ENCODE data around the gene UBASH3B.
A peak's percentile ranks its signal among the peaks of the same experiment; 100 is the strongest.
"Not testable (repeated sequence)": the region's sequence is repeated elsewhere in the genome, so short reads cannot be mapped to it uniquely, and the experiment has no call there.

The UBASH3B gene, protein sequence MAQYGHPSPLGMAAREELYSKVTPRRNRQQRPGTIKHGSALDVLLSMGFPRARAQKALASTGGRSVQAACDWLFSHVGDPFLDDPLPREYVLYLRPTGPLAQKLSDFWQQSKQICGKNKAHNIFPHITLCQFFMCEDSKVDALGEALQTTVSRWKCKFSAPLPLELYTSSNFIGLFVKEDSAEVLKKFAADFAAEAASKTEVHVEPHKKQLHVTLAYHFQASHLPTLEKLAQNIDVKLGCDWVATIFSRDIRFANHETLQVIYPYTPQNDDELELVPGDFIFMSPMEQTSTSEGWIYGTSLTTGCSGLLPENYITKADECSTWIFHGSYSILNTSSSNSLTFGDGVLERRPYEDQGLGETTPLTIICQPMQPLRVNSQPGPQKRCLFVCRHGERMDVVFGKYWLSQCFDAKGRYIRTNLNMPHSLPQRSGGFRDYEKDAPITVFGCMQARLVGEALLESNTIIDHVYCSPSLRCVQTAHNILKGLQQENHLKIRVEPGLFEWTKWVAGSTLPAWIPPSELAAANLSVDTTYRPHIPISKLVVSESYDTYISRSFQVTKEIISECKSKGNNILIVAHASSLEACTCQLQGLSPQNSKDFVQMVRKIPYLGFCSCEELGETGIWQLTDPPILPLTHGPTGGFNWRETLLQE

DNA sequence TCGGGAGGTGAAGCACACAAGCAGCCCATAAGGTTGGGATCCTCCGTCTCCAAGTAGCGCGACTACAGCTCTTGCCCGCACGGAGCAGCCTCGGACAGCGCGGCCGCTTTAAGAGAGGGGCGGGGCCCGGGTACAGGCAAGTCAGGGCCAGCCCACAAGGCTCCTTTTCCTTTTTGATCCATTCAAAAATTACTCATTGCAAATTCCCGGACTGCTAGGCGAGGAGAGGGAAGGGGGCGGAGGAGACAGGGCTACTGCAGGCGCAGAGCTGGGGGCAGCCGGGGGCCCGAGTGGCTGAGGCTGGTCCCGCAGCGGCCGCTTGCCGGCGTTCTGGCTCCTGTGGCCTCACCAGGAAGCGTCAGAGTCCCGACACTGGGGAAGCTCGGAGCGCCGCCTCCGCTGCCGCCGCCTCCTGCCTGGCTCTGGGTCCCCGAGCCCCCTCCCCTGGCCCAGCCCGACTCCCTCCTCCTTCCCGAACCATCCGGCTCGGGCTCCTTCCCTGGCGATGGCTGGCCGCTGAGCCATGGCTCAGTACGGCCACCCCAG is at the start of gene UBASH3B:
Gene UBASH3B, plus strand, starts transcription at position 196 of the 546 bp plus-strand sequence. Its CDS starts 328 bp downstream, at position 524.
- DNase-seq = peak; percentile 54

DNA sequence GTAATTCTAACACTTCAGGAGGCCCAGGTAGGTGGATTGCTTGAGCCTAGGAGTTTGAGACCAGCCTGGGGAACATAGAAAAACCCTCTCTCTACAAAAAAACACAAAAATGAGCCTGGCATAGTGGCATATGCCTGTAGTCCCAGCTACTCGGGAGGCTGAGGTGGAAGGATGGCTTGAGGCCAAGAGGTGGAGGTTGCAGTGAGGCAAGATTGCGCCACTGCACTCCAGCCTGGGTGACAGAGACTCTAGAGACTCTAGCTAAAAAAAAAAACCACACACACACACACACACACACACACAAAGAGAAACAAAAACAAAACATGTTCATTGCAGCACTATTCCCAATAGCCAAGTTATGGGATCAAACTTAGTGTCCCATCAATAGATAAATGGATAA is 48.4 kb upstream of the UBASH3B start:
- DNase-seq = not testable (repeated sequence)

DNA sequence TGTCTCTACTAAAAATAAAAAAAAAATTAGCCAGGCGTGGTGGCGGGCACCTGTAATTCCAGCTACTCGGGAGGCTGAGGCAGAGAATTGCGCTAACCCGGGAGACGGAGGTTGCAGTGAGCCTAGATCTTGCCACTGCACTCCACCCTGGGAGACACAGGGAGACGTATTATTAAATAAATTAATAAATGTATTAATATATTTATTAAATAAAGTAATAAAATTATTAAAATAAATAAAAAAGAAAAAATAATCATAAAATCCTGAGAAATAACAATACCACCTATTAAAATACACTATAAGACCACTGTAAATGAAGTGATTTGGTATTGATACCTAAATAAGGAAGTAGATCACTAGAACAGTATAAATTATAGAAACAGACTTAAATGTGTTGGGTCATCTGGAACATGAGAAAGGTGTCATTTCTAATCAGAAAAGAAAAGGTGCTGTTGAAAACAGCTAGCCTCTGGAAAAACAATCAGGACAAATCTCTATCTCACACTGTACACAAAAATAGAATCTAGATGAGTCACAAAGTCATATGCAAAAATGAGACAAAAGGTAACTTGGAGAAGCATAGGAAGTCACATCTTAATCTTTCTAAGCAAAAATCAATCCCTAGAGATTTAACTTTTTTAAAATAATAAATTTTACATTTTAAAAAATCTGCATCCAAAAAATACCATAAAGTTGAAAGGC is 43.2 kb upstream of the UBASH3B start:
- DNase-seq = no peak

DNA sequence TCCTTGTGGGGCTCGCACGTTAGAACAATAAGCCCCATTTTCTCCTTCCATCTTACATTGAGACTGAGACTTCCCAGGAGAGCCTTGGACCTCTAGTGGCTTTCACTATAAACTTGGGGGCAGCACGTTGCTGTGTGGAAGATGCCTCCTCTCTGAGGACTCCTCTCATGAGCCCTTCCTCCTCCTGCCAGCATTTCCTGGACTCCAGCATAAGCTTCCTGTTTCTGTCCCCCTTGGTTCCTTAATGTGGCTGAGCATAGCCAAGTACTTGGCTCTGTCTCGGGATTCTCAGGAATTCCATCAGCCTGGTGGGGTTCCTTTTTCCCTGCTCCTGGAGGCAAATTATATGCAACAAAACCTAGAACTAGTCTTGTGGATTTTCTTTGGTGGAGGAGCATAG is 38.8 kb upstream of the UBASH3B start:
- no peak for DNase-seq

DNA sequence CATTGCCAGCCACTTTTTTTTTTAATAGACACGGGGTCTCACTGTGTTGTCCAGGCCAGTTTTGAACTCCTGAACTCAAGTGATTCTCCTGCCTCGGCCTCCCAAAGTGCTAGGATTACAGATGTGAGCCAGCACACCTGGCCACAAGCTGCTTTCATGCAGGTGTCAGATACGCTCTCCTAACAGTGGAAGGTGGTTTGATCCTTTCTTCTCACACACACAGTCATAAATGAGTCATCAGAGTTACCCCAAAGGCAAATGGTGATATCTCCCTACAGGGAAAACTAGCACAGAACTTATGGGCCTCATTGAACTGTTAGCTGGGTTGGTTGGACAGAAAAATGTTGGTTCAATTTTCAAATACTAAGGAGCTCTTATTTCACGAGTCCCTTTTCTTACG is 38.2 kb upstream of the UBASH3B start:
- no peak for DNase-seq

DNA sequence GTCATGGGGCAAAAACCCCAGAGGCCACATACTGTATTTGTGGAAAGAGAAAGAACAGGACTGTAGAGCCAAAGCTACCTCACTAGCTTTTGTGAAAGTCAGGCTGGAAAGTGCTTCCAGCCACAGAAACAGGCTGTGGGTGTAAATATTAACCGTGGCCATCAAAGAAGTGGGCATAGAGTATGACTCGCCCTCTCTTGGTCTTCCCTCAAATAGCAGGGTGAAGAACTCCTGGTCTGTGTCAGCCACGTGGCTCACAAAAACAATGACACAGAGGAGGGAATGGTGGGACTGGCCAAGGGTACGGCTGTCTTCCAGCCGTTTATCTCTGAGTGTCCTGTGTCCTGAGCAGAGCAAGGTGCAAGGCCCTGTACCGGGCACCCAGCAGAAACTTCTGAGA is 37.6 kb upstream of the UBASH3B start:
- DNase-seq = no peak

DNA sequence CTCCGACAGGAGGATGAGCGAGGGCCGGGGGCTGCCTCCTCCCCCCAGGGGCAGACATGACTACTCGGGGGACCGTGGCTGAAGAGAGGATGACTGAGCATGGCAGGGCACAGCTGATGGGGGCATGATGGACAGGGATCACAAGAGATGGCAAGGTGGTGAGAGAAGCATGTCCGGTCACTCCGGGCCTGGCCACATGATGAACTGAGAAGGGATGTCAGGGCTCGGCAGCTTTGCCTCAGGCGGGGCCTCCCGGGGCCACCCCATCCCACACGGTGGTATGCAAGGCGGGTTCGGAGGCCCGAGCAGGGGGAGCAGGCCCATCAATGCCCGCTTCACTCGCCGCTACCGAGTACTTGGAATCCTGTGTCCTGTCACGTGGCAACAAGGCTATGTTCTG is 36.6 kb upstream of the UBASH3B start:
- DNase-seq = no peak

DNA sequence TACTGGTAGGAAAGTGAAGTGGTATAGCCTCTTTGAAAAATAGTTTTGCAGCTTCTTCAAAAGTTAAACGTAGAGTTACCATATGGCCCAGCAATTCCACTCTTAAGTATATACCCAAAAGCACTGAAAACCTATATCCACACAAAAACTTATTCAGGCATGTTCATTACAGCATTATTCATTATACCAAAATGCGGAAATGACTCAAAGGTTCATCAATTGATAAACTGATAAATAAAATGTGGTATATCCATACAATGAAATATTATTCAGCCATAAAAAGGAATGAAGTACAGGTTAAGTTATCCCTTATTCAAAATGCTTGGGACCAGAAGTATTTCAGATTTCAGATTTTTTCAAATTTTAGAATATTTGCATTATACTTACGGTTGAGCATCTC is 35.8 kb upstream of the UBASH3B start:
- DNase-seq = no peak

DNA sequence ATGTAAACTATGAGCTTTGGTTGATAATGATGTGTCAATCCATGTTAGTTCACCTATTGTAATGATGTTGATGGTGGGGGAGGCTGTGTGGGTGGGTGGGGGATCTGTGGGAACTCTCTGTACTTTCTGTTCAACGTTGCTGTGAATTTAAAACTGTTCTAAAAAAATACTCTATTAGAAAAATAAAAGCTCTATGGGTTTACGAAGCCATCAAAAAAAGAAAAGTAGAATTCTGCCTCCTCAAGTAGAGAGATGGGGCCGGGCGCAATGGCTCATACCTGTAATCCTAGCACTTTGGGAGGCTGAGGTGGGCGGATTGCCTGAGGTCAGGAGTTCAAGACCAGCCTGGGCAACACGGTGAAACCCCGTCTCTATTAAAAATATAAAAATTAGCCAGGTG is 30.0 kb upstream of the UBASH3B start:
- DNase-seq = not testable (repeated sequence)

DNA sequence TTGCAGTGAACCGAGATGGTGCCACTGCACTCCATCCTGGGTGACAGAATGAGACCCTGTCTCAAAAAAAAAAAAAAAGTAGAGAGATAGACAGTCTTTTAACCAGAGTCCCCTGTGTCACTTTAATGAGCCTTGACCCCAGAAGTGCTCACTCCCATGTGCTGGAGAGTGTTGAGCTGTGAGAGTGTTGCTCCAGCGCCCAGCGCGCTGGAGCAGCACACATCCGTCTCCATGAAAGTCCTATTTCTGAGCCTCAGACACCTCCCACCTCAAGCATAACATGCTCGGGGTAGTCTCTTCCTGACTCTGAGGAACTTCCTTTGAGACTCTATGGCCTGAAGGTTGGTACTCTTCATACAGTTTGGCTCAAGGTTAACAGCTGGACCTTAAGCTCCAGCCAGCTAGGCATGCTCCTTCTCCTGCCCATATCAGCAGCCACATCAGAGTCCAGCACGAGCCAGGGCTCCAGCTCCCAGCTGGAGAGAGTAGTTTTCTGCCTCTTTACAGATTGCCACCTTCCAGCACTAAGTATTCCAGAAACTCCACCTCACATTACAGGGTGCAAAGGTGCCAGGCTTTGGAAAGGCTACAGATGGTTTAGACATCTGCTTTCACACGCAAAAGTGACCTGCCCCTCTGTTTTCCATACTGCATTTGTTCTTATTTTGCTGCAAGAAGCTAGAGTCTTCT is 29.4 kb upstream of the UBASH3B start:
- DNase-seq = no peak

DNA sequence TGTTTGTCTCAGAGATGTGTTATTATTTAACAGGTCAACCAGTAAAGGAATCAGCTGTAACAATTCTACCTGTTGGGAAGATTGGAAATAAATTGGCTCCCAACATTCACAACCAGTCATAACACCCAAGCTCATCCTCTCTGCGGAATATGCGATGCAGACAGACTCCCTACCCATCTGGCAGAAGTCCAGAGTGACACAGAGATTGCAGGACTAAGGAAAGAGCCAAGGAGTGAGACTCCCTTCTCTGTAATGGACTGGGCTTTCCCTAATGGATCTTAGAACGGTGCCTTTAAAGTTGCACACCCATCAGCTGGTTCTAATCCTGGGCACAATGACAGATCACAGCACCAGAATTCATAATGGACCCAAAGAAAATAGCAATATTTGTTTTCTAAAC is 27.8 kb upstream of the UBASH3B start:
- no peak for DNase-seq

DNA sequence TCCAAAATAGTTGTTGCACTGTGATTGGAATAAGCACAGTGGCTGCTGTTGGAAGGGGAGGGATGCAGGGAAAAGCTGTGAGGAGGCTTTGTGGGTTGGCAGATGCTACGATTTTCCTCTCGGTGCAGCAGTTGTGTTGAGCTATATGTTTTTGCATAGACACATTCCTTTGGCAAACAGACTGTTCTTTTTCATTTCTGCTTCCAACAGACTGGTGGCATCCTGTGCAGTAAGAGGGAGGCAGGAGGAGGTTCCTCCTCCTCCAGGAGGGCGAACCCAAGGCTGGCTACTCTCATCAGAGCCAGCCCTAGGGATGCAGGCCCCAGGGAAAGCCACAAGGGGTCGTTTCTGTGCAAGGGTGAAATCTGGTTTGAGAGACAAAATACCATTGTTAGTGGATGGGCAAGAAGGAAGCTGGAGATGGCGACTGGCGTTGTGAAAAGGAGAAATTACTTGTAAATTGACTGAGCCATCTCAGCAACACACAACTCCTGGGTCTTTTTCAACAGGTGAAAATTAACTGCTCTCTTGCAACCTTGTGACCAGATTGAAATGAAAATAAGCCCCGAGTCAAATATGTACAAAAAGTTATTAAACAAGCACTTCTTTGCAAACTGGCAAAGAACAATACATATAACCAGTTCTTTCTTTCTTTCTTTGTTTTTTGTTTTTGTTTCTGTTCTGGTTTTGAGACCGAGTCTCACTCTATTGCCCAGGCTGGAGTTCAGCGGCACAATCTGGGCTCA is 26.5 kb upstream of the UBASH3B start:
- DNase-seq = peak; percentile 60

DNA sequence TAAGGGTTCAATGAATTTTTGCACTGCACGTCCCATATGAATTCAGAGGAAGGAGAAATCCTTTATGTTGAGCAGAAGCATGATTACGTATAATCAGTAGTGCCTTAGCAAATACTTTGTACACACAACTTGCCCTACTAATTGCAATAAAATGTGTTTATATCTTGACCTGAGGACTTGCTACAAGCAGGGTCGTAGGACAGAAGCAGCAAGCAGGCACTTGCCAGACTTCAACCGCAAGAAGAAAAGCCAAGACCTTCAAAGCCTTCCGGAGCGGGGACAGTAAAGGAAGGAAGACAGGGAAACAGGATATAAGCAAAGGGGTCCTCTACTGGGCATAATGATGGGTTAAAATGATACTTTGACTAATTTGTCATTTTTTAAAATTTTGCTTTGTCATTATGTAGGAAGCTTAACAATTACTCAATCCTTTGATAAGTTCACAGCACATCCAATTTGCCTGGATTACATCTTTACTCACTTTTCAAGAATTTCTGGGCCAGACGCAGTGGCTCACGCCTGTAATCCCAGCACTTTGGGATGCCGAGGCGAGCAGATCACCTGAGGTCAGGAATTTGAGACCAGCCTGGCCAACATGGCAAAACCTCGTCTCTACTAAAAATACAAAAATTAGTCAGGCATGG is 23.2 kb upstream of the UBASH3B start:
- no peak for DNase-seq

DNA sequence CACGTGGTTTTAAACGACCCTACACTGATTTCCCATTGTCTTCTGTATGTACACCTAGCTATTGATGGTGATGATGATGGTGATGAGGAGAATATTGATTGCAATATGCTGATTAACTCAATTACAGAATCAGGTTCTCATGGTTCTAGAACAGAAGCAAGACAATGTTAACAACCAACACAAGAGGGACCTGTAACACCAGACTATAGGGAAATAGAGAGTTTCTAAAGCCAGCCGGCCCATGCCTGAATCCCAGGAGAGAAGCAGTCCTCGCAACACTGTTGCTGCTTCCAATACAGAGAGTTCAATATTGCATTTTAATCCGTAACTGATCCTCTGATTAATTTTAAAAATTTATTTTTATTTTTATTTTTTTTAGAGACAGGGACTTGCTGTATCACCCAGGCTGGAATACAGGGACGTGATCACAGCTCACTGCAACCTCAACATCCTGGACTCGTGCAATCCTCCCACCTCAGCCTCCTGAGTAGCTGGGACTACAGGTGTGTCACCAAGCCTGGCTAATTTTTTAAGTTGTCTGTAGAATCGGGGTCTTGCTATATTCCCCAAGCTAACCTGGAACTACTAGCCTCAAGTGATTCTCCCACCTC is 22.2 kb upstream of the UBASH3B start:
- peak; percentile 26 for DNase-seq

DNA sequence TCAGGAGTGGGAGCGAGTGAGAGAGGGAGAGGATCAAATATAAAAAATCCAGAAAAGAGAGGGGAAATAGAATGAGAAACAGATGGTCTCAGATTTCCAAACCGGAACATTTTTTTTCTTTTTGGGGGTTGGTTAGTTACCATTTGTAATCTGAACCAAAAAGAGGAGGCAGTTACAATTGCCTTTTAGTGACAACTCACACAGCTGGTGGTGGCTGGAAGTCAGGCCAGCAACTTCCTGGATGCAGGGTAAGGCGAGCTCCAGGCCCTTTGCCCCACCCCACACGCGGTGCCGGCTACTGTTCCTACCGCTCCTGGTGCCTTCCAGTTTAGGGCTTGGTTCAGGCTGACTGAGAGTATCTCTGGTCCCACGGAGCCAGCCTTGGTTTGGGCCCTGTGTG is 21.0 kb upstream of the UBASH3B start:
- DNase-seq = no peak

DNA sequence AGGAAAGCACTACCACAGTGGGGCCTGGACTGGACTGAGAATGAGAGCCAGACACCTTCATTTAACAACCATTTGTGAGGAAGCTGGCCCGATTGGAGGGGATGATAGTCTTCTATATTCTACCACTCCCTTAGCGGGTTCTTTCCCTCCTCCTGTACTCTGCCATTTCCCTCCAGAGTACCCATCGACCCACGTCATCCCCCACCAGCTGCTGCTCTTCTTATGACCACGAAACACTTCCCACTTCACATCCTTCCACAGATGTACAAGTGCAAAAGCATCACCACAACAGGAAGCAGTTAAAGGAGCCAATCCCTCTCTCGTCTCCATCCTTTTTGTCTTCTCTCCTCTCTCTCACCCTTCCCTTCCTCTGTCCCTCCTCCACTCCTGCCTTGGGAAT is 18.0 kb upstream of the UBASH3B start:
- no peak for DNase-seq

DNA sequence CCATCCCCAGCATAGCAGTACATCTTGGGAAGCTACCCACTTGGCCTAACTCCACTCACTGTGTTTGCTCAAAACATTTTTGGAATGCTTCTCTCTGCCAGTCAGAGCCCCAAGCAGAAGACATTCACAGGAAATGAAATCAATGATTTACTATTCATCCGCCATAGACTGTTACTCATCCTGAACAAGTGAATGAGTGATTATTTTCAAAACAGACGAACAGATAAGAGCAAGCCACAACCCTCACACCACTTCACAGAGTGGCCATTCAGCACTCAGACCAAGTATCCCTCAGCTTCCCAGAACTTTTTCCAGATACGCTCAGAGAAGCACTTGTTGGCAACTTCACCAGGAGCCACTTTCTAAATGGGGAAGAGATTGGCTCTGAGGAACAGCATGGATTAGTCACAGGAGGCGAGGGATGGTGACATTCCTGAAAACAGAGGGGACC is 13.0 kb upstream of the UBASH3B start:
- DNase-seq = no peak

DNA sequence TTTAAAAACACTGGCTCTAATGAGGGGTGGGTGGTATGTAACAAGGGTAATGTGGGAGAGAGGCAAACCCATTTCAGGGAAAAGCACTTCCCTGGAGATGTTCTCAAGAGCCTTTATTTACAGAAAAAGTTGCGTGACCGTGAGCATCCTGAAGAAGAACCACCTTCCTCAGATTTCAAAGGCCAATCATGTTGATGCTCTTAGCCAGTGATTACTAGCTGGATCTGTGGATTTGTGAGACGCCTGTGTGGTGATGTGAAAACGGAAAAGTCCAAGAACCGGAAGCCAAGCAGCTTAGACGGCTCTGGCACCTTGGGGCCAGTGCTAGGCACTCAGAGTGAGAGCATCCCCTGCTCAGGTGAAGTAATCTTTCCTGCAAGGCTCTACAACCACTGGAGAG is 12.6 kb upstream of the UBASH3B start:
- no peak for DNase-seq

DNA sequence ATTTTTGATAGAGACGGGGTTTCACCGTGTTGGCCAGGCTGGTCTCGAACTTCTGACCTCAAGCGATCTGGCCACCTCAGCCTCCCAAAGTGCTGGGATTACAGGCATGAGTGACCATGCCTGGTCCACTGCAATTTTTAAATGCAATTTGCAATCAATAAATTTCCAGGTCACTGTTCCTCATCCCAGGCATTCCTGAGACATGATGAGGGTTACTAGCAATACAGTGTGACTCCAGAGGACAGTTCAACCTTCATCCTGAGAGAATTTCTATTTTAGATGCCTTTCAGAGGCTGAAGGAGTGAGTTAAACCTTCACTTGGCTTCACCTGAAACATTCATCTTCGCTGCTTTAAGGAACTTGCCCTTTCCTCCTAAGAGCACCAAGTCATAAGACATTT is 9.7 kb upstream of the UBASH3B start:
- no peak for DNase-seq

DNA sequence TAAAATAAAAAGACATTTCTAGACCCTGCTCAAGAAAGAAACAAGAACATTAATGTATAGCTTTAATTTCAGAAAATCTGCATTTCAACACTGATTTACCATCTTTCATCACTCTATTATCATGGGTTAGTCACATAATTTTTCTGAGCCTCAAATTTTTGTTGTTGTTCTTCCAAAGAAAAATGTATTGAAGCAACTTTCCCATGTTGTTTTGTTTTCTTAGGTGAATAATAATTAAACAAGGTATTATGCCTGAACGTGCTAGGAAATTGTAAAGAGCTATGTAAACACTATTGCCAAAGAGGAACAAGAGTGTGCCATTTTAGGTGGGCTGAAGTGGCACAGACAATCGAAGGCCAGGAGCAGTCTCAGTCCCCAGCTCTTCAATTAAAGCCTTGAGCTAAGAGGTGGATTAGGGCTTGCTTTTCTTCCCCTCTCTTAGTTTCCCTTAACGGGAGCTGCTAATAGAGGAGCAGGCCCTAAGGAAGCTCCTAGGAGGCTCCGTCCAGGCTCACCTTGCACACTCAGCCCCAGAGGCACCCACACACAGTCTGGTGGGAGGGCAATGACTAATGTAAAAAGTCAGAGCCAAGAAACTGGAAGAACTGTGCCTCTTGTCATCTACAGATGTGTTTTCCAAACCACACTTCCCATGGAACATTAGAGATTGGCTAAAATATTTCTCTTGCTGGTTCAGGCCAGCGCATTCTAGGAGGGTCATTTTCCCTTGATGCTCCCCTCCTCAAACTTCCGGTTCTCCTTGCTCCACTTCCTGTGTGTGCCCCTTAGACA is 8.8 kb upstream of the UBASH3B start:
- no peak for DNase-seq

Data from DMS53 (cell line).